Bronchial epithelial cell (primary cell): ENCODE results near the gene RAB11FIP4. TPM values are rescaled to one million over a fixed set of nuclear protein-coding genes. Genes with fewer than 3 reads are reported as not detected.

Experiments
- DNase-seq: peaks from one replicate; pipeline ENCODE4 v3.0.0-alpha.2; 2010; ENCODE audit warnings: low read depth
- FAIRE-seq: peaks from 2 replicates; lab custom pipeline; 2011; peaks lifted over from hg19 to GRCh38; lab: Jason Lieb, UNC
- H3K27me3 ChIP-seq: 2 replicates; pipeline ENCODE4 v1.5.1; 2011; ENCODE audit warnings: low read length; ENCODE audit not compliant: control insufficient read depth, insufficient read depth
- H3K36me3 ChIP-seq: 2 replicates; pipeline ENCODE4 v1.5.1; 2011; ENCODE audit warnings: low read length; ENCODE audit not compliant: control insufficient read depth, insufficient read depth
- H3K4me3 ChIP-seq: 2 replicates; pipeline ENCODE4 v1.5.1; 2011; ENCODE audit warnings: mild to moderate bottlenecking, low read depth, low read length, control low read depth
- total RNA-seq: library from RNA; depleted of rRNA; stranded (reverse); fragments of >200 nt; gene quantifications from 2 replicates; pipeline ENCODE4 v1.2.1, GENCODE V29; 2014
- TF ChIP-seq, protein P1 (sequence below): IDR thresholded peaks from 2 replicates; pipeline ENCODE4 v1.5.1; 2011; ENCODE audit warnings: mild to moderate bottlenecking, moderate library complexity, low read length, control low read depth, inconsistent platforms; ENCODE audit not compliant: insufficient read depth, severe bottlenecking

The RAB11FIP4 gene
- total RNA-seq, 1 donor from 2014 or later, result 17.6 TPM

DNA sequence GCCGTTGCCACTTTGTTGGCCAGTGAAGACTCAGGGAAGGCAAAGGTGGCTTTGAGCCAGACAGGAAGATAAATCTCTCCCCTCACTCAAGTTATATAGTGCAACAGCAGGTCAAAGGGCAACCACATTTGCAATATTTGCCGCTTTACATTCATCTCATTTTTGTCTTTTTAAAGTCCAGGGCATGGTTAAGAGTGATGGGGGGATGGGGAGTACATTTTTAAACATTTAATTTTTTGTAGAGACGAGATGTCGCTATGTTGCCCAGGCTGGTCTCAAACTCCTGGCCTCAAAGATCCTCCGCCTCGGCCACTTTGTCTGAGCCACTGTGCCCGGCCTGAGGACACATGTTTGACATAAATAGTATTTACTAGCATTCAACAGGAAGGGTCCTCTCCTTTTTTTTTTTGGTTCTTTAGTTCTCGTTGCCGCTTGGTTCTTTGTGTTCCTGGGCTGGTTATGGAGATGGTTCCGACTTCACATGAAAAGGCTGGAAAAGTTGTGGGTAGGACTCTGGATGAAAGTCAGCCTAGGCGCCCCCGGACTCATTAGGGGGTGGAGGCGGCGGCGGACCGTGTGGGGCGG, 95.7 kb downstream of the RAB11FIP4 start:
- DNase-seq (no peak), FAIRE-seq (no peak)
- Histone ChIP-seq H3K27me3 (no peaks in the 10 kb centered on the region), H3K36me3 (no peaks in the 10 kb centered on the region), H3K4me3 (peak overlapping the region; percentile 41)
- TF ChIP-seq, protein P1, sequence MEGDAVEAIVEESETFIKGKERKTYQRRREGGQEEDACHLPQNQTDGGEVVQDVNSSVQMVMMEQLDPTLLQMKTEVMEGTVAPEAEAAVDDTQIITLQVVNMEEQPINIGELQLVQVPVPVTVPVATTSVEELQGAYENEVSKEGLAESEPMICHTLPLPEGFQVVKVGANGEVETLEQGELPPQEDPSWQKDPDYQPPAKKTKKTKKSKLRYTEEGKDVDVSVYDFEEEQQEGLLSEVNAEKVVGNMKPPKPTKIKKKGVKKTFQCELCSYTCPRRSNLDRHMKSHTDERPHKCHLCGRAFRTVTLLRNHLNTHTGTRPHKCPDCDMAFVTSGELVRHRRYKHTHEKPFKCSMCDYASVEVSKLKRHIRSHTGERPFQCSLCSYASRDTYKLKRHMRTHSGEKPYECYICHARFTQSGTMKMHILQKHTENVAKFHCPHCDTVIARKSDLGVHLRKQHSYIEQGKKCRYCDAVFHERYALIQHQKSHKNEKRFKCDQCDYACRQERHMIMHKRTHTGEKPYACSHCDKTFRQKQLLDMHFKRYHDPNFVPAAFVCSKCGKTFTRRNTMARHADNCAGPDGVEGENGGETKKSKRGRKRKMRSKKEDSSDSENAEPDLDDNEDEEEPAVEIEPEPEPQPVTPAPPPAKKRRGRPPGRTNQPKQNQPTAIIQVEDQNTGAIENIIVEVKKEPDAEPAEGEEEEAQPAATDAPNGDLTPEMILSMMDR, result no peak

DNA sequence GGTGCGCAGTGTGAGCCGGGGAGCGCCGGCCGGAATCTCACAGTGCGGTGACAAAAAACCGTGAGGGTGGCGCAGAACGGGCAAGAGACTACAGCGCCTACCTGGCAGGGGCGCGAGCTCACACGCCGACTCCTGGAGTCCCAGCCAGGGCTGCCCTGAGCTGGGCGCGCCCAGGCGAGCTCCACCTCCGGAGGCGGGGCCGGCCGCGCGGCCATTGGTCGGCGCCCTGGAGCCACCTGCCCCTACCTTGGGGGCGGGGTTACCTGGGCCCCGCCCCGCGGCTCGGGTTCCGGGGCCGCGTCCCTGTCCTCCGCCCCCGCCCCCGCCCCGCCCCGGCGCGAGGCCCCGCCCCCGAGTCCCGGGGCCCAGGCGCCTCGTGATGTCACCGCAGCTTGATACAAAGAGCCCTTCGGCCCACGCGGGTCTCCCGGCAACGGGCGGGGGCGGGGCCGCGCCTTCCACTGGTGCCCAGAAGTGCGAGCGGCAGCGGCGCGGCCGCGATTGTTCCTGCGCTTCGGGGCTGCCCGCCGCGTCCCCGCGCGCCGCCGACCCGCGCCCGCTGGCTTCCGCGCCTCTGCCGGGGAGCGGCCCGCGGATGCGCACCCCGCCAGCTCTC, 96.3 kb downstream of the RAB11FIP4 start:
- FAIRE-seq (no peak), DNase-seq (peak; percentile 77)
- no peaks in the 10 kb centered on the region for H3K36me3 ChIP-seq
- TF ChIP-seq, protein P1, result peak; percentile 17
- no peaks in the 10 kb centered on the region for H3K27me3 ChIP-seq
- H3K4me3 ChIP-seq, result peak overlapping the region; percentile 78

DNA sequence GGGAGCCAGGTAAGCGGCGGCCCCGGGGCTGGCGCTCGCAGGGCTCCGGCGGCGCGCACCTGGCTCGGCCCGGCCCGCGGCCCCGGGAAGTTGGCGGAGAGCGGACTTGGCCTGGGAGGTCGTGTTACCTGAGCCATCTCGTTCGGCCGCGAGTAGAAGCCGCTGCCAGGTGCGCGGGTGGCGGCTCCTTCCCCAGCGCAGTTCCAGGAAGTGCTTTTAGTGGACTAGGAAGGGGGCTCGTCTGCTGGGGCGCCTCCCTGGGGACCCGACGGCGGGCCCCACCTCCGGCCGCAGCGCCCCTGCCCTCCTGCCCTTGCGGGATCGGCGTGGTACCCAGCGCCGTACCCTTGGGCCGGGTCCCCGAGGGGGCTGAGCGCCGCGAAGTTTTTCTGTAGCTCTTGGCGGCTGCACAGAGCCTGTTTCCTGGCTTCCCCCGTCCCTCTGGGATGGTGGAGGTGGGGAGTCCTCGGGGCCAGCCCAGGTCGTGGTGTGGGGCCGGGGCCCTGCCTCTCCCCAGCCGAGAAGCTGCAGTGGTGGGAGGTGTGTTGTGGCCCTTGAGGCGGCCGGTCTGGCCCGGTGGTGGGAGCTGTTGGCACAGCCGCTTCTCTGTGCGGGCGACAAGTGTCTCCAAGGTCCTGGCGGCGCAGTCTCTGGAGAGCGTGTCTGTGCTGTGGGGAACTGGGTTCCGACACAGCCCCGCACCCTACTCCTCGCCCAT, 96.9 kb downstream of the RAB11FIP4 start:
- TF ChIP-seq, protein P1, result no peak
- no peaks in the 10 kb centered on the region for H3K36me3 ChIP-seq
- FAIRE-seq (no peak), DNase-seq (no peak)
- no peaks in the 10 kb centered on the region for H3K27me3 ChIP-seq
- peak overlapping the region; percentile 78 for H3K4me3 ChIP-seq

DNA sequence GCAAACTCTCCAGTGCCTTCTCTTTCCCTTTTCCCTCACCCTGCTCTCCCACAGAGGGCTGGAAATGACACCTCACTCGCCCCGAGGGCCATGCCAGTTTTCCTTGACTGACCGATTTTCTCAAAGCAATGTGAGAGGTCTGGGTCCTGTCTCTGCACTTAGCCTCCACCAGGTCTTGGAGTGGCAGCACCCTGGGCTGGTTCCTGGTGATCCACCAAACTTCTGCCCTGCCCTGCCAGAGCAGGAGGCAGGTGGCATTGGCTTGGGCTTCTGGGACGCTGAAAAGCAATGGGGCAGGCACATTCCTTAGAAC, 97.5 kb downstream of the RAB11FIP4 start:
- FAIRE-seq (no peak), DNase-seq (no peak)
- H3K4me3 ChIP-seq, result peak overlapping the region; percentile 78
- H3K27me3 ChIP-seq, result no peaks in the 10 kb centered on the region
- H3K36me3 ChIP-seq, result no peaks in the 10 kb centered on the region
- TF ChIP-seq, protein P1, result no peak

DNA sequence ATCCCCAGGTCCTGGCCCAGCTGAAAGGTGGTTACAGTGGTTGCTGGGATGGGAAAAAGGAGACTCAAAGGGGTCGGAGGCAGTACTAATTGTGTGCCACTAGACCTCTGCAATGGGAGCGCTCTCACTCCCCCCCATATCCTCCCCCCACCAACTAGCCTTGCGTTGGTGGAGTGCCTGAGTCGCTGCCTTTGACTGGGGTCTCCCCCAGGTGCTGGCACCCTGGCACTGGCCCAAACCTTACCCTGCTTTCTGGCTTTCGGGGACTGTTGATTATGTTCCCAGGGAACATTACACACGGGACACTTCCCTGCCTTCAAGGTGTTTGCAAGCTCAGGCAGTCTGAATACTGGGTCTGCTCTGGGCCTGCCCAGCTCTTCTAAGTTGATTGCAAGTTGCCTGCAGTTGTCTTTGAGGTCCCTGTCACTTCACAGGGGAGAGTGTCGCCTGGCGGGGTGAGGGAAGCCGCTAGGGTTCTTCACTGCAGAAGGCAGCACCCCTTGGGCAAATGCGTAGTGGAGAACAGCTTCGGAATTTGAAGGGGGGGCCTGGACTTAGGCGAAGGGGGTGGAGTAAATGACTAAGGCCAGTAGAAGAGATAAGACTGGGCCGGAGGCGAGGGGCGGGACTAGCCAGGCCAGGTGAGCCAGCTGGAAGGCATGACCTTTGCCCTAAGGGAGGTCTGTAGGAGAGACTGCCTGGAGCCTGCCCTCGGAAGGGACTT, 98.0 kb downstream of the RAB11FIP4 start:
- DNase-seq (peak; percentile 63), FAIRE-seq (no peak)
- Histone ChIP-seq H3K27me3 (no peaks in the 10 kb centered on the region), H3K4me3 (peak overlapping the region; percentile 78), H3K36me3 (no peaks in the 10 kb centered on the region)
- TF ChIP-seq, protein P1, result no peak
